SK-N-MC (cell line): ENCODE results near the gene CCDC192.

ENCODE experiments used
- DNase-seq: peaks from one replicate; pipeline ENCODE4 v3.0.0-alpha.2; 2011; ENCODE audit warnings: low read depth, low spot score
- H3K27ac ChIP-seq: fragments of 200-600 bp; sonication (generic); 2 replicates; pipeline ENCODE4 v1.5.1; 2016; ENCODE audit warnings: mixed run types
- H3K36me3 ChIP-seq: fragments of 200-600 bp; sonication (generic); 2 replicates; pipeline ENCODE4 v1.6.1; 2017; ENCODE audit warnings: antibody characterized with exemption, low read length, mixed read lengths; ENCODE audit not compliant: insufficient read depth
- H3K4me3 ChIP-seq: fragments of 200-600 bp; sonication (generic); 2 replicates; pipeline ENCODE4 v1.5.1; 2016
- H3K9ac ChIP-seq: fragments of 200-600 bp; sonication (generic); 2 replicates; pipeline ENCODE4 v1.8.0; 2017; ENCODE audit warnings: mixed run types, mixed read lengths; ENCODE audit not compliant: insufficient read length
- H3K9me3 ChIP-seq: fragments of 200-600 bp; sonication (generic); 2 replicates; pipeline ENCODE4 v1.6.1; 2017; ENCODE audit warnings: low read depth, mild to moderate bottlenecking, antibody characterized with exemption, low read length, moderate library complexity, mixed read lengths
- EZH2 ChIP-seq: fragments of 200-600 bp; sonication (generic); IDR thresholded peaks from one replicate; pipeline ENCODE4 v1.6.1; 2017; ENCODE audit warnings: antibody characterized with exemption
- FOXP2 ChIP-seq: optimal IDR thresholded peaks from 2 replicates; pipeline ENCODE3; 2011; ENCODE audit warnings: mild to moderate bottlenecking, moderate library complexity; ENCODE audit not compliant: insufficient read depth; ENCODE audit errors: extremely low read length, control extremely low read depth
- POLR2AphosphoS5 ChIP-seq: IDR thresholded peaks from 2 replicates; pipeline ENCODE4 v1.6.1; 2012; ENCODE audit warnings: mild to moderate bottlenecking, low read depth, low read length, borderline replicate concordance

The CCDC192 gene

DNA sequence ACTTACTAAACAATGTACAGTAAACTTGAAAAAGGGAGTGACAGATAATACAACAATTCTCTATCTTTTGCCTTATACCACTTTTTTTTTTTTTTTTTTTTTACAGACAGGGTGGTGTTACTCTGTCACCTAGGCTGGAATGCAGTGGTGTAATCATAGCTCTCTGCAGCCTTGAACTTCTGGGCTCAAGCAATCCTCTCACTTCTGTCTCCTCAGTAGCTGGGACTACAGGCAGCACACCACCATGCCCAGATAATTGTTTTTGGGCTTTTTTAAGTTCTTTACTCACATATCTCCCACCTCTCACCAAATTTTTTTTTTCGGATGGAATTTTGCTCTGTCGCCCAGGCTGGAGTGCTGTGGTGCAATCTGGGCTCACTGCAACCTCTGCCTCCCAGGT is 208.4 kb downstream of the CCDC192 start:
- Histone ChIP-seq H3K4me3 (no peak overlapping the region), H3K36me3 (no peaks in the 10 kb centered on the region), H3K27ac (no peak overlapping the region), H3K9ac (no peak overlapping the region), H3K9me3 (no peaks in the 10 kb centered on the region)
- no peak for TF ChIP-seq FOXP2
- TF ChIP-seq POLR2AphosphoS5: no peak
- TF ChIP-seq EZH2: no peak
- no peak for DNase-seq

- H3K27ac ChIP-seq: no peak overlapping the region
- H3K4me3 ChIP-seq: no peak overlapping the region
These were observed 209.2 kb downstream of the CCDC192 start for GRCh38 chr5:127912411-127912810.

DNA sequence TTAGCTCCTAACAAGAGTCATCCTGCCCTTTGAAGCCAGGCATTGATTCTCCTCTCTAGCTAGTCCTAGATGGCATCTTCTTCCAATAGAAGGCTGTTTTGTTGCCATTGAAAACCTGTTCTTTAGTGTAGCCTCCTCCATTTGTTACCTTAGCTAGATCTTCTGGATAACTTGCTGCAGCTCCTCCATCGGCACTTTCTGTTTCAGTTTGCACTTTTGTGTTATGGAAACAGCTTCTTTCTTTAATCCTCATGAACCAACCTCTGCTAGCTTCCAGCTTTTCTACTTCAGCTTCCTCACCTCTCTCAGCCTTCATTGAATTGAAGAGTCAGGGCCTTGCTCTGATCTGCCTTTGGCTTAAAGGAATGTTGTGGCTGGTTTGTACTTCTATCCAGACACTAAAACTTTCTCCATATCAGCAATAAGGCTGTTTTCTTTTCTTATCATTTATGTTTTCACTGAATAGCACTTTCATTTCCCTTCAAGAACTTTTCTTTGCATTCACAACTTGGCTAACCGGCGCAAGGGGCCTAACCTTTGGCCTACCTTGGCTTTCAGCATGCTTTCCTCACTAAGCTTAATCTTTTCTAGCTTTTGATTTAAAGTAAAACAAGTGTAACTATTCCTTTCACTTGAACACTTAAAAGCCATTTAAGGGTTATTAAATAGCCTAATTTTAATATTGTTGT is 213.8 kb downstream of the CCDC192 start:
- H3K36me3 ChIP-seq: no peaks in the 10 kb centered on the region
- no peak overlapping the region for H3K27ac ChIP-seq
- DNase-seq: no peak
- no peak for TF ChIP-seq POLR2AphosphoS5
- no peak for TF ChIP-seq FOXP2
- no peak for TF ChIP-seq EZH2
- H3K4me3 ChIP-seq: no peak overlapping the region
- H3K9me3 ChIP-seq: no peaks in the 10 kb centered on the region
- no peak overlapping the region for H3K9ac ChIP-seq

More at GRCh38 chr5:127912411-127912810, 209.2 kb downstream of the CCDC192 start:
- DNase-seq: no peak
- H3K9ac ChIP-seq: no peak overlapping the region
- no peak for TF ChIP-seq POLR2AphosphoS5
- no peak for TF ChIP-seq EZH2
- no peak for TF ChIP-seq FOXP2
- H3K9me3 ChIP-seq: no peaks in the 10 kb centered on the region
- no peaks in the 10 kb centered on the region for H3K36me3 ChIP-seq

DNA sequence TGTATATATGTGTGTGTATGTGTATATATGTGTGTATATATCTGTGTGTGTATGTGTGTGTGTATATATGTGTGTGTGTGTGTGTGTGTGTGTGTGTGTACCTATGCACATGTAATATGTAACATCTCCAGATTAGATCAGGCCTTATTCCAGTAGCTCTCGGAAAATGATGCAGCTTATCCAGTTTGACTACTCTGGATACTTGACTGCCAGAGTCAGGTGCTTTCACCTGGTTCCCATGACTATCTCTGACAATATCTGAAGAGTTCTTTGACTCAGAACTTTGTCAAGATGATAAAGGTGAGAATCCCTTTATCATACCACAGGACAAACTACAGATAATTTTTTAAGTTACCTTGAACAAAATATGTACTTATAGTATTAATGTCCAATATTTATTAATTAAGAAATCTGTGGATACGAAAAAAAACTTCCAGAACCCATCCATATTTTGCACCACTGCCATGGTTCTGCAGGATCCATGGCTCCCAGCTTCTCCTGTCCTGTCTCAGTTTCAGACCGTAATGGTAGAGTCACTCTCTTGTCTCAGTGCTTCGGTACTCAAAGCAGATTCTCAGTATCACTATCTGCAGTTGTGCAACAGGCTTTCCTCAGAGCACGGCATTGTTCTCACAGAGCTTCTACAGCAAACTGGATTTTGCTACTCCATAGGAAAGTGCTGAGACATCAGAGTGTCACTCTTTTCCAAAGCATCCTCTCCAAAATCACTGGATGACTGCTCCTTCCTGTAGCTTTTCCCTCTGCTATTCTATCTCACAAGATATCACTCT is 216.0 kb downstream of the CCDC192 start:
- Histone ChIP-seq H3K27ac (no peak overlapping the region), H3K9me3 (no peaks in the 10 kb centered on the region), H3K9ac (no peak overlapping the region), H3K36me3 (no peaks in the 10 kb centered on the region), H3K4me3 (no peak overlapping the region)
- DNase-seq: no peak
- TF ChIP-seq POLR2AphosphoS5 (no peak), FOXP2 (no peak), EZH2 (no peak)

DNA sequence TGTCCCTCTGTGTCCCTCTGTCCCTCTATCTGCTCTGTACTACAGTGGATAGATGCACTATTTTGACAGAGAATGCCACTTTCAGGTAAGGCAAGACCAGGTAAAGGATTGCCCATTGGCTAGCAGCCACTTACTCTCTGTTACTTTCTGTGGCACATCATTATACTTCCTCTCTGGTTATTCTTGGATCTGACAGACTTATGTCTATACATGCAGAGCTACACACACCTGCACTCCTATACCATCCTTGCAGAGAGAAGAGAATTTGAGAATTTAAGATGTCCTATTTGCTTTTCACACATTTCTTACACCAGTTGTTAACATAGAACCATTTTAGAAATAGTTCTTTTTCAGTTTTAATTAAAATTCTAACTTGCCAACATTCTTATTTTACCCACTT is 216.6 kb downstream of the CCDC192 start:
- Histone ChIP-seq H3K9ac (no peak overlapping the region), H3K9me3 (no peaks in the 10 kb centered on the region), H3K36me3 (no peaks in the 10 kb centered on the region), H3K27ac (no peak overlapping the region), H3K4me3 (no peak overlapping the region)
- no peak for TF ChIP-seq POLR2AphosphoS5
- no peak for TF ChIP-seq FOXP2
- TF ChIP-seq EZH2: no peak
- DNase-seq: no peak

DNA sequence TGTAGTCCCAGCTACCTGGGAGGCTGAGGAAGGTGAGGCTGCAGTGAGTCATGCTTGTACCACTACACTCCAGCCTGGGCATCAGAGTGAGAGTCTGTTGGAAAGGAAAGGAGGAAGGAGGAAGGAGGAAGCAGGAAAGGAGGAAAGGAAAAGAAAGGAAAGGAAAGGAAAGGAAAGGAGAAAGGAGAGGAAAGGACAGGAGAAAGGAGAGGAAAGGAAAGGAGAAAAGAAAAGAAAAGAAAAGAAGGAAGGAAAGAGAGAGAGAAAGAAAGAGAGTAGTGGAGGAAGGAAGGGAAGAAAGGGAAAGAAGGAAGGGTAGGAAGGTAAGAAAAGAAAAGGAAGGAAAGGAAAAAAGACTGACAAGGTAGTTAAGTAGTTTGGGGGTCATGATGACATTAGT is 217.7 kb downstream of the CCDC192 start:
- TF ChIP-seq EZH2 (no peak), FOXP2 (no peak), POLR2AphosphoS5 (no peak)
- no peaks in the 10 kb centered on the region for H3K9me3 ChIP-seq
- H3K36me3 ChIP-seq: no peaks in the 10 kb centered on the region
- H3K27ac ChIP-seq: no peak overlapping the region
- H3K4me3 ChIP-seq: no peak overlapping the region
- no peak overlapping the region for H3K9ac ChIP-seq
- DNase-seq: no peak

GRCh38 chr5:127922603-127923002 is 219.4 kb downstream of the CCDC192 start:
- no peak overlapping the region for H3K27ac ChIP-seq
- TF ChIP-seq EZH2 (no peak), FOXP2 (no peak), POLR2AphosphoS5 (no peak)
- H3K4me3 ChIP-seq: no peak overlapping the region
- no peak for DNase-seq
- no peaks in the 10 kb centered on the region for H3K9me3 ChIP-seq
- no peak overlapping the region for H3K9ac ChIP-seq
- H3K36me3 ChIP-seq: no peaks in the 10 kb centered on the region

GRCh38 chr5:127923804-127924570 is 220.8 kb downstream of the CCDC192 start:
- DNase-seq: no peak
- Histone ChIP-seq H3K27ac (no peak overlapping the region), H3K9me3 (no peaks in the 10 kb centered on the region), H3K9ac (no peak overlapping the region), H3K36me3 (no peaks in the 10 kb centered on the region), H3K4me3 (no peak overlapping the region)
- TF ChIP-seq POLR2AphosphoS5 (no peak), EZH2 (no peak), FOXP2 (no peak)
